HCT116 (cell line): ENCODE data around the gene MT4. TPM values are rescaled to one million over a fixed set of nuclear protein-coding genes. Genes with fewer than 3 reads are reported as not detected.

Experiments
- ATAC-seq: fragments of 200-7000 bp; cut with Tn5 transposase; 2 replicates; pipeline ENCODE4 v1.9.1; 2020; ENCODE audit warnings: mild to moderate bottlenecking, moderate library complexity
- BruUV-seq: library from RNA; stranded (reverse); fragments of 400-500 nt; replicated peaks from 2 replicates; lab custom pipeline; 2021; lab: Mats Ljungman, UMichigan
- CTCF ChIA-PET: fragments of 300-600 bp; sonication (Branson Sonifier 250); formaldehyde crosslinking; loops from one replicate; lab custom pipeline; 2021; ENCODE audit warnings: antibody characterized with exemption; lab: Charles Lee
- POLR2A ChIA-PET: fragments of 300-600, 350-600 bp; sonication (Branson Sonifier 250); formaldehyde crosslinking; loops from one replicate; lab custom pipeline; 2021; ENCODE audit warnings: antibody characterized with exemption; lab: Charles Lee
- RAD21 ChIA-PET, 2 experiments: fragments of 300-600 bp; sonication (Branson Sonifier 250); formaldehyde crosslinking; loops; one replicate each; lab custom pipeline; 2023; ENCODE audit warnings: low total read pairs in 2 of 2; ENCODE audit not compliant: uncharacterized antibody in 2 of 2, unreplicated experiment in 2 of 2, low non-redundant PET in 1 of 2; lab: Charles Lee
- DNase-seq: peaks from one replicate; pipeline ENCODE4 v3.0.0-alpha.2; 2010; ENCODE audit warnings: low read depth, low spot score
- H2AFZ ChIP-seq: fragments of 200-600 bp; shearing (Covaris generic), sonication (generic); 2 replicates; pipeline ENCODE4 v1.6.1; 2017; ENCODE audit warnings: low read depth, mixed run types, mixed read lengths, antibody characterized with exemption, low read length; ENCODE audit not compliant: poor library complexity, severe bottlenecking
- H3K27ac ChIP-seq: 2 replicates; pipeline ENCODE4 v1.5.1; 2012; ENCODE audit warnings: low read depth, low read length
- H3K27me3 ChIP-seq: fragments of 200-600 bp; sonication (generic); 2 replicates; pipeline ENCODE4 v1.6.1; 2016; ENCODE audit warnings: mixed run types, low read length, mixed read lengths; ENCODE audit not compliant: insufficient read depth
- H3K36me3 ChIP-seq, 2 experiments: fragments of 200-500 bp in 1 of 2; fragments of 200-600 bp in 1 of 2; sonication (Bioruptor generic) in 1 of 2; sonication (generic) in 1 of 2; 2 replicates each; pipeline versions ENCODE4 v1.5.1 to v1.6.1; 2014 to 2016; ENCODE audit warnings: low read length in 2 of 2, inconsistent platforms in 1 of 2, mixed read lengths in 1 of 2, mixed run types in 1 of 2; ENCODE audit not compliant: insufficient read depth in 2 of 2, control insufficient read depth in 1 of 2
- H3K4me1 ChIP-seq, 2 experiments: fragments of 200-600 bp in 1 of 2; sonication (generic) in 1 of 2; 2 replicates each; pipeline versions ENCODE4 v1.5.1 to v1.6.1; 2012 to 2017; ENCODE audit warnings: low read length in 2 of 2, inconsistent platforms in 1 of 2, mild to moderate bottlenecking in 1 of 2, mixed read lengths in 1 of 2, mixed run types in 1 of 2, moderate library complexity in 1 of 2; ENCODE audit not compliant: insufficient read depth in 2 of 2, control insufficient read depth in 1 of 2
- H3K4me2 ChIP-seq: fragments of 200-600 bp; sonication (generic); 2 replicates; pipeline ENCODE4 v1.6.1; 2017; ENCODE audit warnings: mixed run types, low read length, mixed read lengths
- H3K4me3 ChIP-seq, 2 experiments: fragments of 200-600 bp in 1 of 2; sonication (generic) in 1 of 2; replicated peaks in 1 of 2; 2 replicates each; pipeline ENCODE4 v1.5.1; 2011 to 2016; ENCODE audit warnings: low read length in 2 of 2, control low read depth in 1 of 2, low read depth in 1 of 2, mild to moderate bottlenecking in 1 of 2, mixed read lengths in 1 of 2, mixed run types in 1 of 2
- H3K79me2 ChIP-seq: fragments of 200-600 bp; sonication (generic); 2 replicates; pipeline ENCODE4 v1.6.1; 2017; ENCODE audit warnings: mild to moderate bottlenecking, mixed run types, low read length, moderate library complexity, mixed read lengths; ENCODE audit not compliant: insufficient read depth
- H3K9ac ChIP-seq: fragments of 200-600 bp; sonication (generic); 2 replicates; pipeline ENCODE4 v1.6.1; 2016; ENCODE audit warnings: low read length, mixed read lengths
- H3K9me2 ChIP-seq: fragments of 200-600 bp; sonication (generic), shearing (Covaris generic); 2 replicates; pipeline ENCODE4 v1.6.1; 2017; ENCODE audit warnings: mixed run types, mild to moderate bottlenecking, moderate library complexity; ENCODE audit not compliant: insufficient read depth
- H3K9me3 ChIP-seq, 2 experiments: fragments of 200-500 bp in 1 of 2; fragments of 200-600 bp in 1 of 2; sonication (Bioruptor generic) in 1 of 2; sonication (generic) in 1 of 2; 2 replicates each; pipeline ENCODE4 v1.6.1; 2014 to 2017; ENCODE audit warnings: low read length in 2 of 2, mixed read lengths in 2 of 2, inconsistent platforms in 1 of 2, low read depth in 1 of 2, mild to moderate bottlenecking in 1 of 2, mixed run types in 1 of 2, moderate library complexity in 1 of 2; ENCODE audit not compliant: control insufficient read depth in 1 of 2, insufficient read depth in 1 of 2
- H4K20me1 ChIP-seq: fragments of 200-600 bp; sonication (generic), shearing (Covaris generic); 2 replicates; pipeline ENCODE4 v1.6.1; 2017; ENCODE audit warnings: mixed run types, mild to moderate bottlenecking, moderate library complexity; ENCODE audit not compliant: insufficient read depth
- ATF3 ChIP-seq: IDR thresholded peaks from 2 replicates; pipeline ENCODE4 v1.6.1; 2012
- CBX3 ChIP-seq: IDR thresholded peaks from 2 replicates; pipeline ENCODE4 v1.6.1; 2012; ENCODE audit warnings: low read depth
- CTCF ChIP-seq, 3 experiments: fragments of 200-600 bp in 1 of 3; sonication (generic) in 1 of 3; IDR thresholded peaks in 2 of 3; conservative IDR thresholded peaks in 1 of 3; 2 replicates each; pipeline ENCODE4 v1.5.1; 2012 to 2017; ENCODE audit warnings: low read depth in 2 of 3, low read length in 2 of 3, antibody characterized with exemption in 1 of 3, borderline replicate concordance in 1 of 3, control low read depth in 1 of 3, mild to moderate bottlenecking in 1 of 3, mixed read lengths in 1 of 3, mixed run types in 1 of 3, moderate library complexity in 1 of 3; ENCODE audit not compliant: insufficient read depth in 1 of 3
- MAX ChIP-seq: IDR thresholded peaks from 2 replicates; pipeline ENCODE4 v1.6.1; 2012
- RAD21 ChIP-seq: IDR thresholded peaks from 2 replicates; pipeline ENCODE4 v1.6.1; 2012; ENCODE audit warnings: low read depth, mild to moderate bottlenecking
- TCF7L2 ChIP-seq: IDR thresholded peaks from 2 replicates; pipeline ENCODE4 v1.7.0; 2011; ENCODE audit warnings: borderline replicate concordance, inconsistent platforms; ENCODE audit not compliant: insufficient read depth, insufficient read length; ENCODE audit errors: extremely low read depth
- intact Hi-C: fragments of 100-400 bp; cut with micrococcal nuclease; formaldehyde crosslinking; loops from 2 replicates; pipeline ENCODE4 v1.10.0; 2022
- total RNA-seq: library from RNA; stranded (reverse); gene quantifications from one replicate; pipeline ENCODE4 v1.2.1, GENCODE V29; 2021; ENCODE audit not compliant: unreplicated experiment

The MT4 gene
- total RNA-seq, 1 experiment from 2014 or later = not detected

- ChIA-PET POLR2A (no interaction called here), RAD21 (no interaction called here), CTCF (interaction anchor here (0.8 to 1.5 kb wide), 3 partner anchors 14 to 48 kb away, joined by 3 to 4 read pairs (median 3); no protein-coding TSS in a partner anchor)
- BruUV-seq = no TSS peak
- H3K27me3 ChIP-seq = no peaks in the 10 kb centered on the region; the same call in 1 of the 2 replicates
- no peak overlapping the region for H3K27ac ChIP-seq
- H3K79me2 ChIP-seq = no peaks in the 10 kb centered on the region
- intact Hi-C loops = no loop called here
- H3K9me2 ChIP-seq = no peaks in the 10 kb centered on the region
- no peak overlapping the region for H3K4me3 ChIP-seq
- peak overlapping the region; percentile 91 for H2AFZ ChIP-seq
- H3K9me3 ChIP-seq = no peaks in the 10 kb centered on the region
- H3K4me1 ChIP-seq = peaks cover 5 to 19% of the 10 kb centered on the region in 2 experiments; a peak in 3 of 4 replicates
- ATAC-seq (peak; percentile 90), DNase-seq (peak; percentile 26)
- no peaks in the 10 kb centered on the region for H4K20me1 ChIP-seq
- H3K9ac ChIP-seq = no peak overlapping the region
- peak overlapping the region; percentile 32; the same call in 1 of the 2 replicates for H3K4me2 ChIP-seq
- H3K36me3 ChIP-seq = no peaks in the 10 kb centered on the region
- TF ChIP-seq ATF3 (no peak), CTCF (IDR thresholded peaks at IDR 0.05 in 2 of 3, conservative IDR thresholded peaks at IDR 0.05 in 1 of 3; ENCODE audit: borderline replicate concordance in 1 of 3, insufficient read depth in 1 of 3, low read depth in 2 of 3, low read length in 2 of 3) (peak; percentile 11 to 53 (median 50); a peak in 4 of 6 replicates), RAD21 (peak; percentile 25; the same call in 1 of the 2 replicates), MAX (peak; percentile 85), CBX3 (peak; percentile 60), TCF7L2 (peak; percentile 34)
Measured at GRCh38 chr16:56532714-56533113, 32.2 kb upstream of the MT4 start.
